Retinal pigment epithelial cell (primary cell): ENCODE measurements around the gene UBA6.
"Not testable (repeated sequence)": the region's sequence is repeated elsewhere in the genome, so short reads cannot be mapped to it uniquely, and the experiment has no call there.

Source experiments
- DNase-seq: peaks from one replicate; pipeline ENCODE4 v3.0.0-alpha.2; 2010; ENCODE audit warnings: low read depth
- H3K4me3 ChIP-seq: 2 replicates; pipeline ENCODE4 v1.5.1; 2011; ENCODE audit warnings: mild to moderate bottlenecking, low read length, control low read depth, moderate library complexity
- TF ChIP-seq, protein P1 (sequence below): conservative IDR thresholded peaks from 2 replicates; pipeline ENCODE4 v1.5.1; 2011; ENCODE audit warnings: low read depth, low read length, control low read depth, inconsistent platforms

UBA6 gene

DNA sequence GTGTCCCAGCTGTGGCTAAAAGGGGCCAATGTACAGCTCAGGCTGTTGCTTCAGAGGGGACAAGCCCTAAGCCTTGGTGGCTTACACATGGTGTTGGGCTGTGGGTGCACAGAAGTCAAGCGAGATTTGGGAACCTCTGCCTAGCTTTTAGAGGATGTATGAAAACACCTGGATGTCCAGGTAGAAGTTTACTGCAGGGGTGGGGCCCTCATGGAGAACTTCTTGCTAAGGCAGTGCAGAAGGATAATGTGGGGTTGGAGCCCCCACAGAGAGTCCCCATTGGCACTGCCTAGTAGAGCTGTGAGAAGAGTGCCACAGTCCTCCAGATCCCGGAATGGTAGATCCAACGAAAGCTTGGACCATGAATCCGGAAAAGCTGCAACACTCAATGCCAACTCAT lies 40.5 kb downstream of the UBA6 start:
- DNase-seq = no peak
- TF ChIP-seq, protein P1, sequence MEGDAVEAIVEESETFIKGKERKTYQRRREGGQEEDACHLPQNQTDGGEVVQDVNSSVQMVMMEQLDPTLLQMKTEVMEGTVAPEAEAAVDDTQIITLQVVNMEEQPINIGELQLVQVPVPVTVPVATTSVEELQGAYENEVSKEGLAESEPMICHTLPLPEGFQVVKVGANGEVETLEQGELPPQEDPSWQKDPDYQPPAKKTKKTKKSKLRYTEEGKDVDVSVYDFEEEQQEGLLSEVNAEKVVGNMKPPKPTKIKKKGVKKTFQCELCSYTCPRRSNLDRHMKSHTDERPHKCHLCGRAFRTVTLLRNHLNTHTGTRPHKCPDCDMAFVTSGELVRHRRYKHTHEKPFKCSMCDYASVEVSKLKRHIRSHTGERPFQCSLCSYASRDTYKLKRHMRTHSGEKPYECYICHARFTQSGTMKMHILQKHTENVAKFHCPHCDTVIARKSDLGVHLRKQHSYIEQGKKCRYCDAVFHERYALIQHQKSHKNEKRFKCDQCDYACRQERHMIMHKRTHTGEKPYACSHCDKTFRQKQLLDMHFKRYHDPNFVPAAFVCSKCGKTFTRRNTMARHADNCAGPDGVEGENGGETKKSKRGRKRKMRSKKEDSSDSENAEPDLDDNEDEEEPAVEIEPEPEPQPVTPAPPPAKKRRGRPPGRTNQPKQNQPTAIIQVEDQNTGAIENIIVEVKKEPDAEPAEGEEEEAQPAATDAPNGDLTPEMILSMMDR = no peak

DNA sequence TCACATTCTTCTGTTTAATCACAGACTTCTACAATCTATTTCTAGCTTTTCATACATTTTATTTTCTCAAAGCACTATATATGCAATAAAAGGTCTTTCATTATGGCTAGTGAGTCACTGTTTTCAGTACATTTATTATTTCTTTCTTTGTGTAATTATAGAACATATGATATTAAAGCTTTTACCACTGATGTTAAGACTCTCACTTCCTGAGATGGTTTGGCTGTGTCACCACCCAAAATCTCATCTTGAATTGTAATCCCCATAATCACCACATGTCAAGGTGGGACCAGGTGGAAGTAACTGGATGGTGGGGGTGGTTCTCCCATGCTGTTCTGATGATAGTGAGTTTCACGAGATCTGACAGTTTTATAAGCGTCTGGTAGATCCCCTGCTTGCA lies 41.9 kb downstream of the UBA6 start:
- no peak for DNase-seq
- no peak overlapping the region for H3K4me3 ChIP-seq
- TF ChIP-seq, protein P1 = no peak

More for the DNA sequence above, 40.5 kb downstream of the UBA6 start:
- no peak overlapping the region for H3K4me3 ChIP-seq

DNA sequence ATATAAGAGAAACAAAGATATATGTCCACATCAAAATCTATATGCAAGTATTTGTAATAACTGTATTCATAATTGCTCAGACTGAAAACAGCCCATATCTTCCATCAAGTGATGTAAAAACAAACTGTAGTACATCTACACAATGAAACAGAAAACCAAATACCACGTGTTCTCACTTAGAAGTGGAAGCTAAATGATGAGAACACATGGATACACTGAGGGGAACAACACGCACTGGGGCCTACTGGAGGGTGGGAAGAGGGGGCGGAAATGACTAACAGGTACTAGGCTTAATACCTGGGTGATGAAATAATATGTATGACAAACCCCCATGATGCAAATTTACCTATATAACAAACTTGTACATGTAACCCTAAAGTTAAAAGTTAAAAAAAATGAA lies 42.7 kb downstream of the UBA6 start:
- no peak for DNase-seq
- TF ChIP-seq, protein P1 = no peak

DNA sequence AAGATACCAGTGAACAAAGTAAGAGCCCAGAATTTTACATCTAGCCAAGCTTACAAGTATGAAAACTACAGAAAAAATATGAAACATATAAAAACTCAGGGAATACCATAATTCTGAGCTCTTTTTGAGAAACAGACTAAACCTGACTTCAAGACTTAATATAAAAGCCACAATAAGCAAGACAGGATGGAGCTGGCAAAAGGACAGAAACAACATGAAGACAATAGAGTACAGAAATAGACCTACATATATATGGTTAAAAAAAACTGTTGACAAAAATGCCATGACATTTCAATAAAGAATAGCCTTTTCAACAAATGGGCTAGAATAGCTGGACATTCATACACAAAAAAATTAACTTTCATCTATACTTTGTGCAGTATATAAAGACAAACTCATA lies 49.4 kb downstream of the UBA6 start:
- DNase-seq = no peak
- TF ChIP-seq, protein P1 = no peak
- H3K4me3 ChIP-seq = no peak overlapping the region

More for the DNA sequence above, 42.7 kb downstream of the UBA6 start:
- no peak overlapping the region for H3K4me3 ChIP-seq

DNA sequence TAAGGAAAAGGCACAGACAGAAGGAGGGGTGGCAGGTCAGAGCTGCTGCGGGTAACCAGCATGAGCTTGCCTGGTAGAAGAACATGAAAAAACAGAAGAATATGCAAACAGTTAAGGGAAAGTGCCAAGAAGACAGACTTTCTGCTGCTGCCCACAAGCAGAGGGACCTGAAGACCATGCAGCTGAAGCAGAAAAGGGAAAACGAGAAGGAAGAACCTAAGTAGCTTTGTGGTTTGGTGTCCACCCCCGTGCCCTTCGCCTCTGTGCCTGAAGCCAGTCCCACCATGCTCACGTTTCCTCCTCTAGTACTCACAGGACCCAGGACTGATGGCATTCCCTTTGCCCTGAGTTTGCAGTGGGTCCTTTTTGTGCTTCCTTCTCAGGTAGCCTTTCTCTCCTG lies 62.8 kb downstream of the UBA6 start:
- no peak overlapping the region for H3K4me3 ChIP-seq
- TF ChIP-seq, protein P1 = no peak
- no peak for DNase-seq

DNA sequence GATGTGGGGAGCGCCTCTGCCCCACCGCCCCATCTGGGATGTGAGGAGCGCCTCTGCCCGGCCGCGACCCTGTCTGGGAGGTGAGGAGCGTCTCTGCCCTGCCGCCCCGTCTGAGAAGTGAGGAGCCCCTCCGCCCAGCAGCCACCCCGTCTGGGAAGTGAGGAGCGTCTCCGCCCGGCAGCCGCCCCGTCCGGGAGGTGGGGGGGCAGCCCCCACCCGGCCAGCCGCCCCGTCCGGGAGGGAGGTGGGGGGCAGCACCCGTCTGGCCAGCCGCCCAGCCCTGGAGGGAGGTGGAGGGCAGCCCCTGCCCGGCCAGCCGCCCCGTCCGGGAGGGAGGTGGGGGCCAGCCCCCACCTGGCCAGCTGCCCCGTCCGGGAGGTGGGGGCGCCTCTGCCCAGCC lies 64.0 kb downstream of the UBA6 start:
- not testable (repeated sequence) for H3K4me3 ChIP-seq, DNase-seq

DNA sequence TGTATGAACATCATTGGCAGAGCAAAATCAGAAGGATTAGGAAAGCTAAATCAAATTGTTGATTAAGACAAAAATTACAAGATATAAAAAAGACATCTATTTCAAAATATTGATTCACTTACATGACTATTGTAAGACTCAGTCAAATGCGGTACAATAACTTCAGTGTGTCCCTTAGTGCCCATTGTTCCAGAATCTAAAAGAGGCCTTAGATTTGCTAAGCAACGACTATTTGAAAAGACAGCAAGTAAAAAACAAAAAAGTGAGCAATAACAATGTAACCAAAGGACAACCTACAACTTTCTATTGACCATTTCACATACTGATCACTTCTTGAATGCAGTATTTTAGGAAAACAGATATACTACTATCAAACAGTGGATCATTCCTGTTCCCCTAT lies 65.6 kb downstream of the UBA6 start:
- TF ChIP-seq, protein P1 = no peak
- no peak overlapping the region for H3K4me3 ChIP-seq
- DNase-seq = no peak

DNA sequence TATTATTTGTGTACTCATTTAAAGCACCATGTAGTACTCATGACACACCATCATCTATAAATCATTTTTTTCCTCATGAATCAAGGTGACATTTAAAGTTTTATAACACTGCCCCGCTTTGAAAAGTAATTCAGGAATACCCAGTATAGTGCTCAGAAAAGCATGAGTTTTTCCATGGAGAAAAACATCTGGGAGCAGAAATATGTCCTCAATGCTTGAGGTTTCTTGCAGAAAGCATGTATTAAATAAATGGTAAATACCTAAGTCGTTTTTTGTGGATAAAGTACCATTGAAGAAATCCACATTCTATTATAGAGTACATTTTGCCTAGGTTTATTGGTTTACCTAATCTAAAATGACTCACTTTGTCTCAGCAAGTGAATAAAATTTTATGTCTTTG lies 66.2 kb downstream of the UBA6 start:
- TF ChIP-seq, protein P1 = no peak

More for the DNA sequence above, 66.2 kb downstream of the UBA6 start:
- DNase-seq = no peak
- H3K4me3 ChIP-seq = no peak overlapping the region
